CD4-positive, alpha-beta T cell treated with Interferon alpha-2 for 1 hour (primary cell): Measurements from ENCODE around the gene SULT2A1.
"Not testable (repeated sequence)": the region's sequence is repeated elsewhere in the genome, so short reads cannot be mapped to it uniquely, and the experiment has no call there.

Experiments used
- DNase-seq, 2 donors: peaks; one replicate each; pipeline ENCODE4 v3.0.0-alpha.2; 2020 to 2022

The SULT2A1 gene, protein sequence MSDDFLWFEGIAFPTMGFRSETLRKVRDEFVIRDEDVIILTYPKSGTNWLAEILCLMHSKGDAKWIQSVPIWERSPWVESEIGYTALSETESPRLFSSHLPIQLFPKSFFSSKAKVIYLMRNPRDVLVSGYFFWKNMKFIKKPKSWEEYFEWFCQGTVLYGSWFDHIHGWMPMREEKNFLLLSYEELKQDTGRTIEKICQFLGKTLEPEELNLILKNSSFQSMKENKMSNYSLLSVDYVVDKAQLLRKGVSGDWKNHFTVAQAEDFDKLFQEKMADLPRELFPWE

DNA sequence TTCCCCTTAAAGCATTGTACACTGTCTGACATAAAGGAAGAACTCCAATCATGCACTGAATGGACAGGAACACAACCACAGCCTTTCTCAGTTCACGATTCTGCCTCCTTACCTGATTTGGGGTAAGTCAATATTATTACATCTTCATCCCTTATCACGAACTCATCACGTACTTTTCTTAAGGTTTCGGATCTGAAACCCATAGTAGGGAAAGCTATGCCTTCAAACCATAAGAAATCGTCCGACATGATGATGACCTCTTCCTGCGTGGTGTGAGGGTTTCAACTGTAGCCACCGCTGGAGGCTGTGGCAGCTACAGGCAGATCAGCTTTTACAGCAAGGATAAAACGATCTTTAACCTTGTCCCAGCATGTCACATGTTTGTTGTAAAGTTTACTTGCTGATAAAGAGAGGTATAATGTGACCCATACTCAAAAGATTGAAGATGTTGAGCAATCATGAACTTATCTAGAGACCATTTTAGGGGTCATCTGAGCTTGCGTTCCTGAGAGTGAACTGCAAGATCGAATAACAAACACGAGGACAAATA lies at the start of gene SULT2A1:
Gene SULT2A1, minus strand, starts transcription at position 306 of the 550 bp plus-strand sequence. Its CDS starts 58 bp downstream, at position 248.
- DNase-seq: no peak

DNA sequence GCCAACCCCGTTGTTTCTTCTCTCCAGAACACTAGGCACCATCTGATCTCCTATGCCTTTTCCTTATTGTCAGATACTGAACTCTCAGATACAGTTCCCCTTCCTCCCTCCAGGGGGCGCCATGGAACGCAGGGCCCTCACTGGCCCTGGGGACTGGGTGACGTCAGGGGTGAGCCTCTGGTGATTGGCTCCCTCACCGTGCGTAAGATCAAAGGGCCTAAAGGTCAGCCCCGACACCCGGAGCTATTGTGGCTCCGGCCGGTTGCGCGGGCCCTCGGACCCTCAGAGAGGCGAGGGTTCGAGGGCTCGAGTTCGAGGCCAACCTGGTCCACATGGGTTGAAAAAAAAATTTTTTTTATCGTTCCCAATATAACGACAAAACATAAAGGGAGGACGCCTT lies 42.5 kb upstream of the SULT2A1 start:
- DNase-seq: not testable (repeated sequence)

DNA sequence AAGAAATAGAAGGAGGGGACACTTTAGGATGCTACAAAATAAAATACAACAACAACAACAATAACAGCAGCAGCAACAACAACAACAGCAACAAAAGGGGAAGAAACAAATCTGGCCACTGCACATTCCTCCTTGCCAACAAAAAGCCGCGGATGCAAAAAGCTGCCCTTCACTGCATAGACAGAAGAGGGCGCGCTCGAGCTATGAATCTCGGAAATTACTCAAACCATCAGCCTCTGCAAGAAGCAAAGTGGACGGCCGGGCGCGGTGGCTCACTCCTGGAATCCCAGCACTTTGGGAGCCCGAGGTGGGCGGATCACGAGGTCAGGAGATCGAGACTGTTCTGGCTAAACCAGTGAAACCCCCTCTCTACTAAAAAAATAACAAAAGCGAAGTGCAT lies 34.0 kb upstream of the SULT2A1 start:
- not testable (repeated sequence) for DNase-seq

DNA sequence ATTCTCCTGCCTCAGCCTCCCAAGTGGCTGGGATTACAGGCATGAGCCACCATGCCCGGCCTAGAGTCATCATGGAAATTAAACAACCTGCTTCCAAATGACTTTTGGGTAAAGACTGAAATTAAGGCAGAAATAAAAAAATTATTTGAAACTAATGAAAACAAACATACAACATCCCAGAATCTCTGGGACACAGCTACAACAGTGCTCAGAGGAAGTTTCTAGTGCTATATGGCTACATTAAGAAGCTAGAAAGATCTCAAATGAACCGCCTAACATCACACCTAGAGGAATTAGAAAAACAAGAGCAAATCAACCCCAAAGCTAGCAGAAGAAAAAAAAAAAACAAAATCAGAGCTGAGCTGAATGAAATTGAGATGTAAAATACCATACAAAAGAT lies 24.1 kb upstream of the SULT2A1 start:
- DNase-seq: not testable (repeated sequence)

DNA sequence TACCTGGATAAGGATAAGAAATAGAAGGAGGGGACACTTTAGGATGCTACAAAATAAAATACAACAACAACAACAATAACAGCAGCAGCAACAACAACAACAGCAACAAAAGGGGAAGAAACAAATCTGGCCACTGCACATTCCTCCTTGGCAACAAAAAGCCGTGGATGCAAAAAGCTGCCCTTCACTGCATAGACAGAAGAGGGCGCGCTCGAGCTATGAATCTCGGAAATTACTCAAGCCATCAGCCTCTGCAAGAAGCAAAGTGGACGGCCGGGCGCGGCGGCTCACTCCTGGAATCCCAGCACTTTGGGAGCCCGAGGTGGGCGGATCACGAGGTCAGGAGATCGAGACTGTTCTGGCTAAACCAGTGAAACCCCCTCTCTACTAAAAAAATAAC lies 23.2 kb upstream of the SULT2A1 start:
- DNase-seq: peak; percentile 65 to 84

DNA sequence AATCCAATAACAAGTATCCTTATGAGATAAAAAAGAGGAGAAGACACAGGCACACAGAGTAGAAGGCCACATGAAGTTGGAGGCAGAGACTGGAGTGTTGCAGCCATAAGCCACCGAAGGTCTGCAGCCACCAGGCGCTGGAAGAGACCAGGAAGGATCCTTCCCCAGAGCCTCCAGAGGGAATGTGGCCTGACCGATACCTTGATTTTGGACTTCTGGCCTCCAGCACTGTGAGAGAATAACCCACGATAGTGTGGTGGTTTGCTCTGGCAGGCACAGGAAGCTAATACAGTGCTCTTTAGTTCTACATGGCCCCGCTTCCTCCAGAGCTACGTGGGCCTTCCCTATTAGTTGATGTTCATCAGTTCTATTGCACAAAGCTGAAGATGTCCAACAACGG lies 15.3 kb upstream of the SULT2A1 start:
- no peak for DNase-seq

DNA sequence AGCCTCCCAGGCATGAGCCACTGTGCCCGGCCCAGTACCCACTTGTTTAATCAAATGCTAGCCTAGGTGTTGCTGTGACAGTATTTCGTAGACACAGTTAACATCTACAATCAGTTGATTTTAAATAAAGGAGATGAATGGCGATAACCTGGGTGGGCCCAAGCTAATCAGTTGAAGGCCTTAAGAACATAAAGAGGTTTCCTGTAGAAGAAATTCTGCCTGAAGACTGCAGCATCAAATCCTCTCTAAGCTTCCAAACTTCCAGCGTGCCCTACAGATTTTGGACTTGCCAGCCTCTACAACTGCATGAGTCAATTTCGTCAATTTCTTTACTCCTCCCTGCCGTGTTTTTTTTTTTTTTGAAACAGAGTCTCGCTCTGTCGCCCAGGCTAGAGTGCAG lies 13.2 kb upstream of the SULT2A1 start:
- DNase-seq: no peak

DNA sequence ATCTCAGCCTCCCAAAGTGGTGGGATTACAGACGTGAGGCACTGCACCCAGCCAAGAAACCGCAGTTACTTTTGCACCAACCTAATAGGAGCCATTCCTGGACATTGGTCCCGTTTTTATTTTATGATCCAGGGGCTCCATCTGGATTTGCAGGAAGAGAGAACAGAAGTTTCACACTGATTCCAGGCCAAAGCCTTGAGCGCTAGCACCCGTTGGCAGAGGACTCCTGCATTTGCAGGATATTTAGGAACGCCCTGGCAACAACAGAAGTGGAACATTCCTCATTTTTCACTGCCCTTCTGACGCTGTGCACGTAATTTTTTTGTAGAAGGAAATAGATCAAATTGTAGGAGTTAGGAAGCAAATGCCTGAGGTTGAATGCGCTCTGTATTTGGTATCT lies 11.7 kb upstream of the SULT2A1 start:
- no peak for DNase-seq

DNA sequence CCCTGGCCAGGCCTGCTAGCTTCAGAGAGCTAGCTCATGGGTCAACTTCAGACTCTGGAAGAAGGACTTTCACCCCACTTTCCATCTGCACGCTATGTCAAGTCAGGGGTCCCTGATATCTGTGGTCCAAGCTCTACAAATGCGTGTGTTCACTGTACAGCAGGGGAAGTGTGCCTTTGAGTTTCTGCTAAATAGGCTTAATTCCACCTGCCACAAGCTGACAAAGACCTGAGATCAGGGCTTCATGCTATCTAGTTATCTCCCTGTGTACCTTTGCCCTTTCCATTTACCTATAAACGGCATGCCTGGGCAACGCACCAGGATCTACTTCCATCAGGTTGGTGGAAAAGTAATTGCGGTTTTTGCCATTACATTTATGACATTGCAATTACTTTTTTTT lies 10.7 kb upstream of the SULT2A1 start:
- DNase-seq: no peak

DNA sequence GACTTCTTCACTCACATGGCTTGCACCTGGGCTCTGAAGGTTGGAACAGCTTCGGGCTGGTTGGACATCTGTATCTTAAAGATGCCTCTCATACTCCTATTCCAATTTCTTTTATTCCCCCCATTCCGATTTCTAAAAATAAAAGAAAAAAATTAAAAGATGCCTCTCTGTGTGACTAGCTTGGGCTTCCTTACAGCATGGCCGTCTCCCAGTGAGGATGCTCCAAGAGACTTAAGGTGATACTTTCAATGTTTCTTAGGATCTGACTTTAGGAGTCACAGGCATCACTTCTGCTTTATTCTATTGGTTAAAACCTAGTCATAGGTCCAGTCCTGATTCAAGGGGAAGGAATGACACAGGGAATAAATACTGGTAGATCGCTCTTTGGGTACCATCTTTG lies 9.9 kb upstream of the SULT2A1 start:
- DNase-seq: no peak

DNA sequence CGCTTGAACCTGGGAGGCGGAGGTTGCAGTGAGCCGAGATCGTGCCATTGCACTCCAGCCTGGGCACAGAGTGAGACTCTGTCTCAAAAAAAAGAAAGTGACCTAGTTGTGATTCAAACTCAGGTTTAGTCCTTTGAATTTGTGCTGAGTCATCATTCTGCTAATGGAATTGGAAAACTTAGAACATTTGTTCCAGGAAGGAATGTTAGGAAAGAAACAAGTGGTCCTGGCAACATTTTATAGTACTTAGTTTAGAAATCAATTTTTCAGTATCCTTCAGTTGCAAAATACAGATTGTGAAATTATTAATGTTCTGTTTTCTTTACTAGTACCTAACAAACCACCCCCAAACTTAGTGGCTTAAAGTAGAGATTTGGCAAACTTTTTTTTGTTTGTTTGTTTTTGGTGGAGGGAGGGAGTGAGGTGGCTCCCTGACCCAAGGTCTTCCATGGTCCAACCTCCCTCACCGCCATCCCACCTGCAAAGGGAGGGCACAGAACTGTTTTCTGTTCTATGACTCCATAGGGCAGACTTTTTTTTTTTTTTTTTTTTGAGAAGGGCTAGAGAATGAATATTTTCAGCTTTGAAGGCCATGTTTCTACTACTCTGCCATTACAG lies 9.2 kb upstream of the SULT2A1 start:
- DNase-seq: no peak

DNA sequence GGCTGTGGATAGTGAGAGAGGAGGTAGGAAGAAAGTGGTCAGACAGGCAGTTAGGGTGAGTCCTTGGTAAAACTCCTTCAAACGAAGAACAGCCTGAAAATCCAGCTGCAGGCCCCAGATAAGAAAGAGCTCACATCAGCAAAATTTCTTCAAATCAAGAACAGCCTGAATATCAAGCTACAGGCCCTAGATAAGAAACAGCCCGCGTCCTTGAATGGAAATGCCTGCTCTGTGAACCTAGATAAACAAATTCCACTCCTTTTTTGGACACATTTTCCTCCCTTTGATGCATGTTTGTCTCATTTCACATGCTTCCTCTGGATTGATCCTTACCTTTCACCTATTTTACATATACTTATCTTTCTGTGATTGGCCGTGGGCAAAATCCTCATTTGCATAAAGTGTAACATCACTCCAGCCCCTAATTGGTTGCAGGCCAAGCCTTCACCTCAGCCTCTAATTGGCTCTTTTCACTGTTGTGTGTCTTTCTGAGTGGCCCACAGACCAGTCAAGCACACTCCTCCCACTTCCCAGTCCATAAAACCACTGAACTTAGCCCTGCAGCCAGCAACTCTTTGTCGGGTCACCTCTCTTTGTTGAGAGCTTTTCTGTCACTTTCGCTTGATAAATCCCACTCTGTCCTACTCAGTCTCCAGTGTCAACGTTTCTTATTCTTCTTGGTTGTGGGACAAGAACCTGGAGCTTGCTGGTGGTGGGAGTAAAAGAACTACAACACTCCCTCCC lies 6.0 kb upstream of the SULT2A1 start:
- DNase-seq: no peak

DNA sequence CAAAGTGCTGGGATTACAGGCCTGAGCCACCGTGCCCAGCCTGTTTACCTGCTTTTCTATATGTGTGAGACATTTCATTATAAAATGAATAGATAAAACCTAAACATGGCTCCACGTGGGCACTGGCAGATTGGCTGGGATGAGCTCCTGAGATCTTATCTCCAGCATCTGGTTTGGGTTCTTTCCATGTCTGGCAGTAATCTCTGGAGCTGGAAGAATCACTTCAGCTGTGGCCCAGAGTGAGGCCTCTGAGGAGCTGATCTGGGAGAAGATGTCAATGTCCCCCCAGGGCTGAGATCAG lies 5.5 kb upstream of the SULT2A1 start:
- DNase-seq: no peak

DNA sequence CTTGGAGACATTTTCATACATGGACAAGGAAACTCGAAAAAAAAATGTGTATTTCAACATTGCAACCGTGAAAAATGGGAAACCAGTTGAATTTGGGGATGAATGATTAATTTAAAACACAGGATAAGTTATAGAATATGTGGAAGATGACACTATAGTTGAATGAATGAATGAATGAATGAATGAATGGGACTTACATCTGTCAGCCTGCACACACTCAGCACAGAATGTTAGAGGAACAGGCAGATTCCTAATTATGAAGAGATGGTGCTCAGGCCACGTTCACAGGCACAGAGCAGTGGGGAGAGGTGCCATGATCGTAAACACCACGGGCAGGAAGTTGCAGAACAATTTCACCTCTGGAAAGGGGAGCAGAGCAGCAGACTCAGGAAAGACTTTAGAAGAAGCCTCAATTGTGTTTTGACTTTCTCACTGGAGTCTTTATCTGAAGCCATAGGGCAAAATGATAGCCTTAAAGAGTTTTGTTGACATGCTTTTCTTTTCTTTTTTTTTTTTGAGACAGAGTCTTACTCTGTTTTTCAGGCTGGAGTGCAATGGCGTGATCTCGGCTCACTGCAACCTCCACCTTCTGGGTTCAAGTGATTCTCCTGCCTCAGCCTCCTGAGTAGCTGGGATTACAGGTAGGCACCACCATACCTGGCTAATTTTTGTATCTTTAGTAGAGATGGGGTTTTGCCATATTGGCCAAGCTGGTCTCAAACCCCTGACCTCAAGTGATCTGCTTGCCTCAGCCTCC lies 4.9 kb upstream of the SULT2A1 start:
- DNase-seq: no peak

DNA sequence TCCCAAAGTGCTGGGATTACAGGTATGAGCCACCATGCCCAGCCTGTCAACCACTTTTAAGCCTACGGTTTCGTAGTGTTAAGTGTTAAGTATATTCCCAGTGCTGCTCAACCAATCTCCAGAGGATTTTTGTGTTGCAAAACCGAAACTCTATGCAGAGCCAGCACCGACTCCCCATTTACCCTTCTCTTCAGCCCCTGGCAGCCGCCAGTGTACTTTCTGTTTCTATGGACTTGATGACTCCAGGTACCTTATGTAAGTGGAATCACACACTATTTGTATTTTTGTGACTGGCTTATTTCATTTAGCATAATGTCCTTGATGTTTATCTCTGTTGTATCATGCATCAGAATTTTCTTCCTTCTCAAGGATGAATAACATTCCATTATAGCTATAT lies 1.1 kb downstream of the SULT2A1 start:
- no peak for DNase-seq

DNA sequence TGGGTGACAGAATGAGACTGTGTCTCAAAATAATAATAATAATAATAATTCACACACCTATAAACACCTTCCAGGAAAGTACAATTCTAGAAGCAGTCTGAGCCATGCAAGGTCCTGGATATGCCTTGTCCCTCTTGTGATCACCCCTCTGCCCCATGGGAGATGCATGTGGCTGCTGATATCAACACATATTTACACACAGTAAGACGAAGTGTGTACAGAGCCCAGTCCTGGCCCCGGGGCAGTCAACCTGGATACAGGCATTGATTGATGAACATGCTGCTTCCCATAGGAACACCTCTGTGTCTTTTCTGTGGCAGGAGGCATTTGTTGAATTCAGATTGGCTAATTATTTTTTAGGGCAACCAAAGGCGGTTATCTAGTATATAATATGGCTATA lies 3.2 kb downstream of the SULT2A1 start:
- DNase-seq: no peak

DNA sequence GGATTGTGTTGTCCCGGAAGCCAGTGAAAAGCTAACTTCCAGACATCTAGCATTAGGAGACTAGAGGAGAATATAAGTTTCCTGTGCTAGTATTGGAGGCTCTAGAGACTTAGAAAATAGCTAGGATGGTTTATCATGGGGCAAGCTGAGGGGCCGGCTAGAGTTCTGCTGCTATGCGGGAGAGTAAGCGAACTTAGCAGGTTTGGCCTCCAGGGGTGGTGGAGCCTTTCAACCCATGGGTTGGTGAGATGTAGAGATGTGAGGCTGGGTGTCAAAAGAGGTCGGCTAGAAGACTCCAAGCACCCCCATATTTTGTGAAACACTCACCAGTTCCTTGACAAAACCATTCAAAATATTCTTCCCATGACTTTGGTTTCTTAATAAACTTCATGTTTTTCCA lies 4.4 kb downstream of the SULT2A1 start:
- DNase-seq: no peak

DNA sequence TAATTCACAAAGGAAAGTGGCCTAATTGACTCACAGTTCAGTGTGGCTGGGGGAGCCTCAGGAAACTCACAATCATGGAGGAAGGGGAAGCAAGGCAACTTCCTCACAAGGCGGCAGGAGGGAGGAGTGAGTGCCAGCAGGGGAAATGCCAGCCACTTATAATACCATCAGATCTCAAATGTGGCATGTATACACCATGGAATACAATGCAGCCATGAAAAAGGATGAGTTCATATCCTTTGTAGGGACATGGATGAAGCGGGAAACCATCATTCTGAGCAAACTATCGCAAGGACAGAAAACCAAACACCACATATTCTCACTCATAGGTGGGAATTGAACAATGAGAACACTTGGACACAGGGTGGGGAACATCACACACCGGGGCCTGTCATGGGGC lies 6.7 kb downstream of the SULT2A1 start:
- not testable (repeated sequence) for DNase-seq

DNA sequence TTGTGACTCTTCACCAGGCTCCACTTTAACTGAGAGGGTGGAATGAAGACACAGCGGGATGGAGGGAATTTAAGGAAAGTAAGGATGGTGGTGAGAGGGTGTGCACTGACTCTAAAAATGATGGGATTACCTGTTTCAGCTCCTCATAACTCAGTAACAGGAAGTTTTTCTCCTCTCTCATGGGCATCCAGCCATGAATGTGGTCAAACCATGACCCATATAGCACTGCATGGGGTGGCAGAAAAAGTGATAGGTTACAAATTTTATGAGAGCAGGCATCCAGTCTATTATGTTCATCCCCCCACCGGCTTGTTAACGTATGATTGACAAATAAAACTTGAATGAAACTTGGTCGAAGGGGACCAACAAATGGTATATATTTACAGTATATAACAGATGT lies 7.2 kb downstream of the SULT2A1 start:
- no peak for DNase-seq

DNA sequence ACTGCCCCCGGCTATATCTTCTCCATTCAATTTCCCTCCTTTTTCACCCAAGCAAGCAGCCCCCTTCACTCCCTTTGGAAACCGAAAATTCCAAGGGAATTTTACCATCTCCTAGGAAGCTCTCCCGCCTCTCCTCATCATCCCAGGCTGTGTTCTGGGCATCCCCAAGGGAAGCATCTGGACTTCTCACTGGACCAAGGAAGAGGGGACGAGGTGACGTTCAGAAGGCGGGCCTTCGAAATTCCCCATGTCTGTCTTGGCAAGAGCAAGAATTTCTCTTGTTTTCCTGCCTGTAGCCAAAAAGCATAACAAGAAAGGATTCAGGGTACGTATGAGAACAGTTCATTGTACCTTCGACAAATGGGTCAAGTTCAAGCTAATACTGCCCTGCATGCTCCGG lies 20.9 kb downstream of the SULT2A1 start:
- DNase-seq: no peak

DNA sequence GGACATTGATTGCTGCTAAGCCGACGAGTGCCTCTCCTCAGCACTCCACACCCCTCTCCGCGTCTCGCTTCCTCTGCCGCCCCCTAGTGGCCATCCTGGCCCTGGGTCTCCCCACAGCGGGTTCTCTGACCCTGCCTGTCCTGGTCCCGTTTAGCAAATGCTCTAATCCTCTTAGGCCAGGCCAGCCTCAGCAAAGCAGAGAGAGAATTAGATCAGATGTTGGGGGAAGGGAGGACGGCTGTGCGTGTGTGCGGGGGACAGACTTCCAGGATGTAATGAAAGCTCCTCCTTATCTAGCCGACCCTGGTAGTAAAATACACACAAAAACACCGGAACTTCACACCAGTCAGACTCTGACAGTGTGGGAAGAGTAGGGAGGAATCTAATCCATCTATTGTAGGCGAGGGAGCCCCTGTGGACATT lies 22.6 kb downstream of the SULT2A1 start:
- peak; percentile 64 to 76 for DNase-seq

DNA sequence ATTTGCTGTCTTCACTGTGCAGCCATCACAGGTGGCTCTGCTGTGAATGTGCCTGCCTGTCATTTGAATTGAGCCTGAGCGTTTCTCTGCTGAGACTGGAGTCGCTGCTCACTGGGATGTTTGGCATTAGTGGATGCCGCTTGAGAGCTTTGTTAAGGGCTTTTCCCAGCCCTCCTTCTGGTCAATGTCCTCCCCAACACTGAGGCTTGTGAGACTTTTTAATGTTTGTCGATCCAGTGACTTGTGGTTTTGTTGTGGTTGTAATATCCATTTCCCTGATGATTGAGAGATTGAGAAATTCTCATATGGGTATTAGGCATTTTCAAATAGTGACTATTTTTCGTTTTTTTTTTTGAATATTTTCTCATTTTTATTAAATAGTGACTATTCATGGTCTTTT lies 24.5 kb downstream of the SULT2A1 start:
- DNase-seq: no peak

DNA sequence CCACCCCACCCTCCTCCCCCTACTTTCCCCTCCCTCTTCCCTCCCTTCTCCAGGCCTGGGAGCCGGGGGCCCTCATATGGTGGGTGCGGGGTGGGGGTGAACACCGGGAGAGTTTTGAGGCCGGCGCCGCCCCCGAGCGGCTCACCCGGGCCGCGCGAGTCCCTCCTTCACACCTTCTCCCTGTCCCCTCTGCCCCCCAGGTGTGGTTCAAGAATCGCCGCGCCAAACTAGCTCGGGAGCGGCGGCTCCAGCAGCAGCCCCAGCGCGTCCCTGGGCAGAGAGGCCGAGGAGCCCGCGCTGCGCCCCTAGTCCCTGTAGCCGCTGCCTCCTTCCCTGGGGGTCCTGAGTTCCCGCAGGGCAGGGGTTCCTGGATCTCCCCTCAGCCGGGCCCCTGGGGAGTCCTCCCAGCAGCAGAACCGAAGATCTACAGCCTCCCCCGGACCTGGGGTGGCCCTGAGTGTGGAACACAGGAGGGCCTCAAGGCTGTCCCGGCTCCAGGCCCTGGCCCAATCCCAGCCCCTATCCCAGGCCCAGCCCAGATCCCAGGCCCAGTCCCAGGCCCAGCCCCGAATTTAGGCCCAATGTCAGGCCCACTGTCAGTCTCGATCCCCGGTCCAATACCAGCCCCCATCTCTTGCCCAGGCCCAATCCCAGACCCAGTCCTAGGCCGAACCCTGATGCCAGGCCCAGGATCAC lies 25.4 kb downstream of the SULT2A1 start:
- DNase-seq: no peak
